GM19025 (cell line): Measurements from ENCODE around the gene OR3A1.
"Not testable (repeated sequence)": the region's sequence is repeated elsewhere in the genome, so short reads cannot be mapped to it uniquely, and the experiment has no call there.

Source experiments
- ATAC-seq: cut with Tn5 transposase; IDR thresholded peaks from one replicate; pipeline ENCODE4 v1.9.1; 2021; ENCODE audit warnings: mild to moderate bottlenecking, low read depth, moderate library complexity; ENCODE audit not compliant: unreplicated experiment

OR3A1 gene

GRCh38 chr17:3298260-3298659 is at the start of gene OR3A1:
TSS of gene OR3A1 (minus strand) at chr17:3298360. CDS start at chr17:3292582, 5,778 bp downstream.
- no peak for ATAC-seq

- ATAC-seq: not testable (repeated sequence)
Measured at GRCh38 chr17:3342782-3343181, 44.6 kb upstream of the OR3A1 start.

GRCh38 chr17:3335876-3336275 is 37.7 kb upstream of the OR3A1 start:
- ATAC-seq: no peak

GRCh38 chr17:3318336-3318735 is 20.2 kb upstream of the OR3A1 start:
- ATAC-seq: no peak

GRCh38 chr17:3316836-3317235 is 18.7 kb upstream of the OR3A1 start:
- ATAC-seq: no peak

GRCh38 chr17:3308603-3309002 is 10.4 kb upstream of the OR3A1 start:
- ATAC-seq: no peak

GRCh38 chr17:3295632-3296031 is 2.5 kb downstream of the OR3A1 start:
- no peak for ATAC-seq

- not testable (repeated sequence) for ATAC-seq
Measured at GRCh38 chr17:3293548-3293947, 4.6 kb downstream of the OR3A1 start.

- ATAC-seq: no peak
Measured at GRCh38 chr17:3282901-3283300, 15.3 kb downstream of the OR3A1 start.

- no peak for ATAC-seq
Measured at GRCh38 chr17:3276126-3276525, 22.0 kb downstream of the OR3A1 start.

- no peak for ATAC-seq
Measured at GRCh38 chr17:3271072-3271848, 26.9 kb downstream of the OR3A1 start.

- ATAC-seq: no peak
Measured at GRCh38 chr17:3260600-3260999, 37.6 kb downstream of the OR3A1 start.

- ATAC-seq: no peak
Measured at GRCh38 chr17:3260163-3260562, 38.0 kb downstream of the OR3A1 start.

- no peak for ATAC-seq
Measured at GRCh38 chr17:3256575-3256974, 41.6 kb downstream of the OR3A1 start.

- not testable (repeated sequence) for ATAC-seq
Measured at GRCh38 chr17:3249013-3249412, 49.1 kb downstream of the OR3A1 start.

- ATAC-seq: not testable (repeated sequence)
Measured at GRCh38 chr17:3244841-3245240, 53.3 kb downstream of the OR3A1 start.

GRCh38 chr17:3241044-3241443 is 57.1 kb downstream of the OR3A1 start:
- ATAC-seq: not testable (repeated sequence)
